Endothelial cell of umbilical vein (primary cell): ENCODE data around the gene SLAMF8. TPM values are rescaled to one million over a fixed set of nuclear protein-coding genes. Genes with fewer than 3 reads are reported as not detected.

Source experiments
- BruUV-seq: library from RNA; stranded (reverse); fragments of 400-500 nt; replicated peaks from 2 replicates; lab custom pipeline; 2021; lab: Mats Ljungman, UMichigan
- CTCF ChIA-PET: fragments of 300-600, 350-600 bp; sonication (Branson Sonifier 250); formaldehyde crosslinking; loops from one replicate; lab custom pipeline; 2021; ENCODE audit warnings: antibody characterized with exemption, inconsistent platforms; lab: Charles Lee
- POLR2A ChIA-PET: fragments of 300-600, 350-600 bp; sonication (Branson Sonifier 250); formaldehyde crosslinking; loops from one replicate; lab custom pipeline; 2021; ENCODE audit warnings: antibody characterized with exemption, inconsistent platforms; lab: Charles Lee
- DNase-seq: peaks from one replicate; pipeline ENCODE4 v3.0.0-alpha.2; 2011; ENCODE audit warnings: low read depth, low spot score
- FAIRE-seq: peaks from 2 replicates; lab custom pipeline; 2011; peaks lifted over from hg19 to GRCh38; lab: Jason Lieb, UNC
- H2AFZ ChIP-seq: 2 replicates; pipeline ENCODE4 v1.6.0; 2012; ENCODE audit warnings: low read depth, low read length, control low read depth, inconsistent platforms
- H3K27ac ChIP-seq: 2 replicates; pipeline ENCODE4 v1.5.1; 2011; ENCODE audit warnings: low read depth, mild to moderate bottlenecking, control low read depth, low read length, moderate library complexity; ENCODE audit not compliant: insufficient read depth
- H3K27me3 ChIP-seq, 2 experiments: 2 replicates each; pipeline versions ENCODE4 v1.6.0 to v1.6.1; 2011; ENCODE audit warnings: low read length in 2 of 2, mixed read lengths in 1 of 2; ENCODE audit not compliant: control insufficient read depth in 2 of 2, insufficient read depth in 2 of 2
- H3K36me3 ChIP-seq, 2 experiments: 2 replicates in 1 of 2; 3 replicates in 1 of 2; pipeline ENCODE4 v1.5.1; 2011; ENCODE audit warnings: low read length in 2 of 2, mild to moderate bottlenecking in 1 of 2, moderate library complexity in 1 of 2; ENCODE audit not compliant: control insufficient read depth in 2 of 2, insufficient read depth in 2 of 2; ENCODE audit errors: extremely low read depth in 1 of 2
- H3K4me1 ChIP-seq: 3 replicates; pipeline ENCODE4 v1.5.1; 2011; ENCODE audit warnings: mild to moderate bottlenecking, low read length; ENCODE audit not compliant: control insufficient read depth, insufficient read depth; ENCODE audit errors: extremely low read depth
- H3K4me2 ChIP-seq: 2 replicates; pipeline ENCODE4 v1.6.1; 2011; ENCODE audit warnings: low read length, control low read depth, mixed read lengths; ENCODE audit not compliant: insufficient read depth
- H3K4me3 ChIP-seq, 3 experiments: fragments of 200-600 bp in 1 of 3; sonication (generic), shearing (Covaris generic) in 1 of 3; replicated peaks in 1 of 3; 2 replicates each; pipeline ENCODE4 v1.5.1; 2011 to 2016; ENCODE audit warnings: control low read depth in 3 of 3, low read length in 3 of 3, mild to moderate bottlenecking in 2 of 3, inconsistent platforms in 1 of 3, low read depth in 1 of 3, moderate library complexity in 1 of 3; ENCODE audit not compliant: insufficient read depth in 1 of 3
- H3K79me2 ChIP-seq: 2 replicates; pipeline ENCODE4 v1.6.0; 2012; ENCODE audit warnings: low read length, inconsistent platforms; ENCODE audit not compliant: control insufficient read depth, insufficient read depth
- H3K9ac ChIP-seq: replicated peaks from 2 replicates; pipeline ENCODE3; 2011; ENCODE audit warnings: low read length, control low read depth; ENCODE audit not compliant: insufficient read depth; ENCODE audit errors: extremely low read depth
- H3K9me1 ChIP-seq: replicated peaks from 3 replicates; pipeline ENCODE4 v1.6.0; 2011; ENCODE audit warnings: mild to moderate bottlenecking, low read length; ENCODE audit not compliant: control insufficient read depth, insufficient read depth; ENCODE audit errors: extremely low read depth
- H3K9me3 ChIP-seq: replicated peaks from 2 replicates; pipeline ENCODE4 v1.5.1; 2012; ENCODE audit warnings: low read length, inconsistent platforms; ENCODE audit not compliant: control insufficient read depth, insufficient read depth
- H4K20me1 ChIP-seq: replicated peaks from 2 replicates; pipeline ENCODE3; 2011; ENCODE audit warnings: mild to moderate bottlenecking, low read length; ENCODE audit not compliant: control insufficient read depth, insufficient read depth; ENCODE audit errors: extremely low read depth
- EZH2 ChIP-seq: IDR thresholded peaks from 2 replicates; pipeline ENCODE4 v1.6.1; 2012; ENCODE audit warnings: borderline replicate concordance, low read depth, mild to moderate bottlenecking, moderate library complexity, low read length, inconsistent platforms; ENCODE audit not compliant: severe bottlenecking
- FOS ChIP-seq: IDR thresholded peaks from 2 replicates; pipeline ENCODE4 v1.6.1; 2011; ENCODE audit warnings: mild to moderate bottlenecking, low read length, moderate library complexity, borderline replicate concordance; ENCODE audit not compliant: insufficient read depth
- GATA2 ChIP-seq: IDR thresholded peaks from 2 replicates; pipeline ENCODE4 v1.7.0; 2011; ENCODE audit warnings: low read depth, mild to moderate bottlenecking, moderate library complexity, mixed read lengths, low read length; ENCODE audit not compliant: insufficient read length, insufficient read depth
- JUN ChIP-seq: IDR thresholded peaks from 2 replicates; pipeline ENCODE4 v1.6.1; 2011; ENCODE audit warnings: borderline replicate concordance, low read depth; ENCODE audit not compliant: insufficient read length, insufficient read depth
- MAX ChIP-seq: IDR thresholded peaks from 2 replicates; pipeline ENCODE4 v1.6.1; 2011; ENCODE audit not compliant: insufficient read depth, insufficient read length
- POLR2A ChIP-seq: IDR thresholded peaks from 2 replicates; pipeline ENCODE4 v1.6.1; 2012; ENCODE audit warnings: low read depth, mild to moderate bottlenecking, control low read depth, low read length
- POLR2AphosphoS5 ChIP-seq: IDR thresholded peaks from 2 replicates; pipeline ENCODE4 v1.6.1; 2012; ENCODE audit warnings: low read depth, mild to moderate bottlenecking, control low read depth, low read length, moderate library complexity; ENCODE audit not compliant: insufficient read depth
- dilution Hi-C: fragments of 300-500 bp; cut with MboI; formaldehyde crosslinking; loops from one replicate; pipeline ENCODE4 v1.15.0; 2019; ENCODE audit warnings: low sequenced_read_pairs; ENCODE audit not compliant: extremely low pct_ligation_motif_present
- intact Hi-C: fragments of 100-400 bp; cut with micrococcal nuclease; formaldehyde crosslinking; loops from one replicate; pipeline ENCODE4 v1.10.0; 2022
- polyA plus RNA-seq, 4 experiments: library from polyadenylated mRNA; depleted of rRNA in 3 of 4; stranded (reverse) in 3 of 4; unstranded in 1 of 4; fragments of >200 nt; gene quantifications; 2 replicates each; pipeline versions ENCODE4 v1.2.1 to v1.2.3, GENCODE V29; 2011 to 2012; ENCODE audit warnings: missing spikeins in 1 of 4
- small RNA-seq: library from RNA; depleted of rRNA; stranded (forward); fragments of <200 nt; gene quantifications from one replicate; pipeline ENCODE3, GENCODE V24; 2012; ENCODE audit warnings: low replicate concordance, low read depth; ENCODE audit not compliant: insufficient read depth, insufficient read length
- total RNA-seq: library from RNA; stranded (reverse); gene quantifications from 2 replicates; pipeline ENCODE4 v1.2.3, GENCODE V29; 2021

Gene SLAMF8
- total and polyA plus RNA-seq, 2 donors (not counting 3 experiments of a cell fraction or from before 2014, with no cell fraction given) = not detected

- BruUV-seq = no TSS peak
- Histone ChIP-seq H3K9me3 (no peaks in the 10 kb centered on the region), H3K27me3 (no peaks in the 10 kb centered on the region), H3K4me3 (no peak overlapping the region), H3K36me3 (no peaks in the 10 kb centered on the region), H3K79me2 (no peaks in the 10 kb centered on the region), H3K9ac (no peak overlapping the region), H3K27ac (no peak overlapping the region), H2AFZ (no peak overlapping the region), H3K9me1 (no peaks in the 10 kb centered on the region), H3K4me2 (no peak overlapping the region), H3K4me1 (peaks cover 19% of the 10 kb centered on the region), H4K20me1 (no peaks in the 10 kb centered on the region)
- ChIA-PET POLR2A (no interaction called here), CTCF (interaction anchor here (1.1 to 4.1 kb wide), 2 partner anchors 9 to 86 kb away, joined by 3 to 21 read pairs; no protein-coding TSS in a partner anchor)
- FAIRE-seq (no peak), DNase-seq (no peak)
- intact Hi-C loops (no loop called here), dilution Hi-C loops (no loop called here)
- TF ChIP-seq EZH2 (no peak), JUN (no peak), GATA2 (no peak), POLR2A (no peak), MAX (no peak), FOS (no peak), POLR2AphosphoS5 (no peak)
These were observed 57.6 kb downstream of the SLAMF8 start for GRCh38 chr1:159884296-159884695.

Small RNA genes within 50 kb of the gene (small RNA-seq; reads per million reads assigned to genes)
- gene RF00570 = not detected

Other genes with a start within 250 kb of the SLAMF8 start
- gene APCS, start 239.0 kb upstream of the SLAMF8 start, total RNA-seq = not detected in 2 replicates
- not detected in 2 replicates for gene APCS, start 239.0 kb upstream of the SLAMF8 start, polyA plus RNA-seq
- gene CRP, start 112.3 kb upstream of the SLAMF8 start, total RNA-seq = not detected in 2 replicates
- gene CRP, start 112.3 kb upstream of the SLAMF8 start, polyA plus RNA-seq = not detected in 2 replicates
- gene DUSP23, start 45.9 kb upstream of the SLAMF8 start, total RNA-seq = 82.5 and 126 TPM in 2 replicates
- 197 and 295 TPM in 2 replicates for gene DUSP23, start 45.9 kb upstream of the SLAMF8 start, polyA plus RNA-seq
- not detected in 2 replicates for gene FCRL6, start 24.5 kb upstream of the SLAMF8 start, total RNA-seq
- gene FCRL6, start 24.5 kb upstream of the SLAMF8 start, polyA plus RNA-seq = 0.06 and 0.25 TPM in 2 replicates
- gene VSIG8, start 35.8 kb downstream of the SLAMF8 start, total RNA-seq = 0.18 TPM in 1 of 2 replicates, not detected in the other
- gene VSIG8, start 35.8 kb downstream of the SLAMF8 start, polyA plus RNA-seq = not detected in 2 replicates
- 2.1 and 2.5 TPM in 2 replicates for gene CFAP45, start 73.3 kb downstream of the SLAMF8 start, total RNA-seq
- 0.13 and 0.25 TPM in 2 replicates for gene CFAP45, start 73.3 kb downstream of the SLAMF8 start, polyA plus RNA-seq
- 646 and 750 TPM in 2 replicates for gene TAGLN2, start 98.6 kb downstream of the SLAMF8 start, total RNA-seq
- gene TAGLN2, start 98.6 kb downstream of the SLAMF8 start, polyA plus RNA-seq = 1,279 and 1,305 TPM in 2 replicates
- gene IGSF9, start 118.7 kb downstream of the SLAMF8 start, total RNA-seq = 0.15 and 0.16 TPM in 2 replicates
- 0.10 and 0.15 TPM in 2 replicates for gene IGSF9, start 118.7 kb downstream of the SLAMF8 start, polyA plus RNA-seq
- not detected in 2 replicates for gene SLAMF9, start 127.4 kb downstream of the SLAMF8 start, total RNA-seq
- not detected in 2 replicates for gene SLAMF9, start 127.4 kb downstream of the SLAMF8 start, polyA plus RNA-seq
- 4.8 and 5.4 TPM in 2 replicates for gene PIGM, start 205.1 kb downstream of the SLAMF8 start, total RNA-seq
- gene PIGM, start 205.1 kb downstream of the SLAMF8 start, polyA plus RNA-seq = 3.1 and 3.4 TPM in 2 replicates
- gene KCNJ10, start 243.3 kb downstream of the SLAMF8 start, total RNA-seq = not detected in 2 replicates
- not detected in 2 replicates for gene KCNJ10, start 243.3 kb downstream of the SLAMF8 start, polyA plus RNA-seq